ENCODE measurements around the gene HPCA. TPM values are rescaled to one million over a fixed set of nuclear protein-coding genes. Genes with fewer than 3 reads are reported as not detected.

HPCA gene
- total RNA-seq, 1 experiment from 2014 or later: 1.2 TPM

DNA sequence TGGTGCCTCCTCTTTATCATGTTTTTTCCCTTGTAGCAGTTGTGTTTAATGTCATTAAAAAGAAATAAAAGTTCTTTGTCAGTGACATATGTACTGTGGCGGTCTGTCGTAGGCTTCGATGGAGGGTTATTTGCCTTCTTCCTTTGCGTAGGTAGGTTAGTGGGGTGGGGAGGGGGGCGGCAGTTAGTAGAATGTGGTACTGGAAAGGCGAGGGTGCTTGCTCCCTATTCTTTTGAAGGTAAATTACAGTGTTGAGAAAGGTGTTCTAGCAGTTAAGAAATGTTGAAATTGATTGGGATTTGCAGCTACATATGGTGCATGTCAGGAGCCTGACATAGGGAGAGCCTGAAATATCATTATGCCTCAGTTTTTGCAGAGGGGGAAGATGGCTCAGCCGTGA is 27.5 kb upstream of the HPCA start:
- in situ Hi-C loops (cut with HindIII; ENCODE audit: low pct_unique_long_range_greater_than_20kb, low sequenced_read_pairs): no loop called here
- no peaks in the 10 kb centered on the region for H3K4me1 ChIP-seq (ENCODE audit: control insufficient read depth, insufficient read depth, low read length)
- no peak overlapping the region for H3K4me3 ChIP-seq (ENCODE audit: low read depth in 2 of 2, low read length in 2 of 2)
- no peak for DNase-seq (ENCODE audit: low read depth, low spot score)
- H3K27me3 ChIP-seq (ENCODE audit: control insufficient read depth, insufficient read depth, low read length): no peaks in the 10 kb centered on the region
- H3K36me3 ChIP-seq (ENCODE audit: control insufficient read depth, insufficient read depth, low read length): peaks cover 34% of the 10 kb centered on the region
- ATAC-seq: no peak
- TF ChIP-seq, protein P1, sequence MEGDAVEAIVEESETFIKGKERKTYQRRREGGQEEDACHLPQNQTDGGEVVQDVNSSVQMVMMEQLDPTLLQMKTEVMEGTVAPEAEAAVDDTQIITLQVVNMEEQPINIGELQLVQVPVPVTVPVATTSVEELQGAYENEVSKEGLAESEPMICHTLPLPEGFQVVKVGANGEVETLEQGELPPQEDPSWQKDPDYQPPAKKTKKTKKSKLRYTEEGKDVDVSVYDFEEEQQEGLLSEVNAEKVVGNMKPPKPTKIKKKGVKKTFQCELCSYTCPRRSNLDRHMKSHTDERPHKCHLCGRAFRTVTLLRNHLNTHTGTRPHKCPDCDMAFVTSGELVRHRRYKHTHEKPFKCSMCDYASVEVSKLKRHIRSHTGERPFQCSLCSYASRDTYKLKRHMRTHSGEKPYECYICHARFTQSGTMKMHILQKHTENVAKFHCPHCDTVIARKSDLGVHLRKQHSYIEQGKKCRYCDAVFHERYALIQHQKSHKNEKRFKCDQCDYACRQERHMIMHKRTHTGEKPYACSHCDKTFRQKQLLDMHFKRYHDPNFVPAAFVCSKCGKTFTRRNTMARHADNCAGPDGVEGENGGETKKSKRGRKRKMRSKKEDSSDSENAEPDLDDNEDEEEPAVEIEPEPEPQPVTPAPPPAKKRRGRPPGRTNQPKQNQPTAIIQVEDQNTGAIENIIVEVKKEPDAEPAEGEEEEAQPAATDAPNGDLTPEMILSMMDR (IDR thresholded peaks at IDR 0.05): no peak
- no peak for TF ChIP-seq TCF7L2 (IDR thresholded peaks at IDR 0.05; ENCODE audit: low read depth, low read length)
- no peak for TF ChIP-seq POLR2AphosphoS5 (IDR thresholded peaks at IDR 0.05; ENCODE audit: low read depth, low read length)
- no peak for TF ChIP-seq SIN3A (IDR thresholded peaks at IDR 0.05; ENCODE audit: borderline replicate concordance, insufficient read depth, low read depth, low read length)
- TF ChIP-seq, protein P2, sequence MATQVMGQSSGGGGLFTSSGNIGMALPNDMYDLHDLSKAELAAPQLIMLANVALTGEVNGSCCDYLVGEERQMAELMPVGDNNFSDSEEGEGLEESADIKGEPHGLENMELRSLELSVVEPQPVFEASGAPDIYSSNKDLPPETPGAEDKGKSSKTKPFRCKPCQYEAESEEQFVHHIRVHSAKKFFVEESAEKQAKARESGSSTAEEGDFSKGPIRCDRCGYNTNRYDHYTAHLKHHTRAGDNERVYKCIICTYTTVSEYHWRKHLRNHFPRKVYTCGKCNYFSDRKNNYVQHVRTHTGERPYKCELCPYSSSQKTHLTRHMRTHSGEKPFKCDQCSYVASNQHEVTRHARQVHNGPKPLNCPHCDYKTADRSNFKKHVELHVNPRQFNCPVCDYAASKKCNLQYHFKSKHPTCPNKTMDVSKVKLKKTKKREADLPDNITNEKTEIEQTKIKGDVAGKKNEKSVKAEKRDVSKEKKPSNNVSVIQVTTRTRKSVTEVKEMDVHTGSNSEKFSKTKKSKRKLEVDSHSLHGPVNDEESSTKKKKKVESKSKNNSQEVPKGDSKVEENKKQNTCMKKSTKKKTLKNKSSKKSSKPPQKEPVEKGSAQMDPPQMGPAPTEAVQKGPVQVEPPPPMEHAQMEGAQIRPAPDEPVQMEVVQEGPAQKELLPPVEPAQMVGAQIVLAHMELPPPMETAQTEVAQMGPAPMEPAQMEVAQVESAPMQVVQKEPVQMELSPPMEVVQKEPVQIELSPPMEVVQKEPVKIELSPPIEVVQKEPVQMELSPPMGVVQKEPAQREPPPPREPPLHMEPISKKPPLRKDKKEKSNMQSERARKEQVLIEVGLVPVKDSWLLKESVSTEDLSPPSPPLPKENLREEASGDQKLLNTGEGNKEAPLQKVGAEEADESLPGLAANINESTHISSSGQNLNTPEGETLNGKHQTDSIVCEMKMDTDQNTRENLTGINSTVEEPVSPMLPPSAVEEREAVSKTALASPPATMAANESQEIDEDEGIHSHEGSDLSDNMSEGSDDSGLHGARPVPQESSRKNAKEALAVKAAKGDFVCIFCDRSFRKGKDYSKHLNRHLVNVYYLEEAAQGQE (IDR thresholded peaks at IDR 0.05; ENCODE audit: insufficient read depth in 1 of 2, low read depth in 2 of 2, low read length in 1 of 2): no peak
- no peak overlapping the region for H3K27ac ChIP-seq (ENCODE audit: low read length)
- no TSS peak for BruUV-seq (replicated peaks)
- H3K9me3 ChIP-seq (ENCODE audit: control insufficient read depth, insufficient read depth, low read depth, low read length): no peaks in the 10 kb centered on the region
- intact Hi-C loops (cut with micrococcal nuclease; ENCODE audit: unreplicated experiment): no loop called here
- POLR2A ChIA-PET: no interaction called here
- CTCF ChIA-PET: no interaction called here

DNA sequence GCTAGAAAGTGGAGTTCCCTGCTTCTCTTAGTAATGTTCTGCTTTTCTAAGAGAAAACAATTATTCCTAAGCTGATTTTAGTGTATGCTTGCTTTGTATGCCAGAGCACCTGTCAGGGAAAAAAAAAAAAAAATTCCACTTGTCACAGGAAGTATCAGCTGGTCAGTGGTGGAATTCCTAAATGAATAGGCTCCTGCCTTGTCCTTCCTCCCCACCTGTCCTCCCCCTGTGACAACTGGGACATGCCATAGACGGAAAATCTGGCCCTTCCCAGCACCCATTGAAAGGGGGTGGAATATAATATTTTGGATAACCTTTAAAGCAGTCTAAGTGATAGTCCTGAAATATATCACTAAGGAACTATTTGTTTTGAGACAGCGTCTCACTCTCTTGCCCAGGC is 26.4 kb upstream of the HPCA start:
- Histone ChIP-seq H3K4me1 (ENCODE audit: control insufficient read depth, insufficient read depth, low read length) (no peaks in the 10 kb centered on the region), H3K27ac (ENCODE audit: low read length) (no peak overlapping the region), H3K4me3 (ENCODE audit: low read depth in 2 of 2, low read length in 2 of 2) (no peak overlapping the region), H3K9me3 (ENCODE audit: control insufficient read depth, insufficient read depth, low read depth, low read length) (no peaks in the 10 kb centered on the region), H3K27me3 (ENCODE audit: control insufficient read depth, insufficient read depth, low read length) (no peaks in the 10 kb centered on the region), H3K36me3 (ENCODE audit: control insufficient read depth, insufficient read depth, low read length) (peaks cover 23% of the 10 kb centered on the region)
- CTCF ChIA-PET: no interaction called here
- in situ Hi-C loops (cut with HindIII; ENCODE audit: low pct_unique_long_range_greater_than_20kb, low sequenced_read_pairs): no loop called here
- POLR2A ChIA-PET: no interaction called here
- intact Hi-C loops (cut with micrococcal nuclease; ENCODE audit: unreplicated experiment): no loop called here
- DNase-seq (ENCODE audit: low read depth, low spot score) (no peak), ATAC-seq (no peak)
- no TSS peak for BruUV-seq (replicated peaks)
- TF ChIP-seq TCF7L2 (IDR thresholded peaks at IDR 0.05; ENCODE audit: low read depth, low read length) (no peak), POLR2AphosphoS5 (IDR thresholded peaks at IDR 0.05; ENCODE audit: low read depth, low read length) (no peak), SIN3A (IDR thresholded peaks at IDR 0.05; ENCODE audit: borderline replicate concordance, insufficient read depth, low read depth, low read length) (no peak)
- TF ChIP-seq, protein P1 (IDR thresholded peaks at IDR 0.05): no peak
- TF ChIP-seq, protein P2 (IDR thresholded peaks at IDR 0.05; ENCODE audit: insufficient read depth in 1 of 2, low read depth in 2 of 2, low read length in 1 of 2): no peak
